ENCODE data around the gene MCRIP2.

Gene MCRIP2

DNA sequence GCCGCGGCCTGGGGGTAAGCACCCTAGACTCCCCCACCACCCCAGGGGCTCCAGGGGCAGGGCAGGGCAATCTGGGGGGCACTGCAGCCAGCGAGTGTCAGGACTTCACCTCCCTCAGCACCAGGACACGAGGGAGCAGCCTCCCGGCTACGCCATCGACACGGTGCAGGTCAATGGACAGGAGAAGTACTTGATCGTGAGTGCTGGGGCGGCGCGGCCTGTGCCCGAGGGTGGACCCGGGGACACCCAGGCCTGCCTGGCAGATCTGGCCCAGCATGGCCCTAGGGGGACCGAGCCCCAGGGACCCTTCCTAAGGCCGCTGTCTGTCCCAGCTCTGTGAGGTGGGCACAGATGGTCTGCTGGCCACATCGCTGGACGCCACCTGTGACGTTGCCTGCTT, 30.7 kb downstream of the MCRIP2 start:
- DNase-seq, result no peak

DNA sequence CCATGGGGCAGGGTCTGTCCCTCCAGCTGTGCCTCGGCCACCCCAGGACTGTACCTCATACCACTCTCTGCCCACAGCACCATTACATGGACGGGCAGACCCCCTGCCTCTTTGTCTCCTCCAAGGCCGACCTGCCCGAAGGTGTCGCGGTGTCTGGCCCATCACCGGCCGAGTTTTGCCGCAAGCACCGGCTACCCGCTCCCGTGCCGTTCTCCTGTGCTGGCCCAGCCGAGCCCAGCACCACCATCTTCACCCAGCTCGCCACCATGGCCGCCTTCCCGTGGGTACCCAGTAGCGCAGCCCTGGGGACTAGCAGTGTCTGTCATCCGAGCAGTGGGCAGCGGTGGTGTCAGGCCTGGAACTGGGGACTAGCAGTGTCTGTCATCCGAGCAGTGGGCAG, 31.2 kb downstream of the MCRIP2 start:
- DNase-seq, result no peak

DNA sequence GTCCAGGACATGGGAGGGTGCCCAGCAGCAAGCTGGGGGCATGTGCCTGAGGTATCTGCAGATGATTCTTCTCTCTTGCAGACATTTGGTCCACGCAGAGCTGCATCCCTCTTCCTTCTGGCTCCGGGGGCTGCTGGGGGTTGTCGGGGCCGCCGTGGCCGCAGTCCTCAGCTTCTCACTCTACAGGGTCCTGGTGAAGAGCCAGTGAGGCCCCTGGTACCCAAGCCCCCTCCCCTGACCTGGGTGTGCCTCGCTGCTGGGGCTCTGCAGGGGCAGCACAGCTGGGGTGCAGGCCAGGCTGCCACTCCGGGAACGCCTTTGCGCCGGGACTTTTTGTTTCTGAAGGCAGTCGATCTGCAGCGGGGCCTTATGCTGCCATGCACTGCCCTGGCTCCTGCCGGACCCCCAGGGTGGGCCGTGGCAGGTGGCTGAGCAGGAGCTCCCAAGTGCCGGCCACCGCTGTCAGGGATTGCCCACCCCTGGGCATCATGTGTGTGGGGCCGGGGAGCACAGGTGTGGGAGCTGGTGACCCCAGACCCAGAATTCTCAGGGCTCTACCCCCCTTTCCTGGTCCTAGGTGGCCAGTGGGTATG, 31.9 kb downstream of the MCRIP2 start:
- no peak for DNase-seq

DNA sequence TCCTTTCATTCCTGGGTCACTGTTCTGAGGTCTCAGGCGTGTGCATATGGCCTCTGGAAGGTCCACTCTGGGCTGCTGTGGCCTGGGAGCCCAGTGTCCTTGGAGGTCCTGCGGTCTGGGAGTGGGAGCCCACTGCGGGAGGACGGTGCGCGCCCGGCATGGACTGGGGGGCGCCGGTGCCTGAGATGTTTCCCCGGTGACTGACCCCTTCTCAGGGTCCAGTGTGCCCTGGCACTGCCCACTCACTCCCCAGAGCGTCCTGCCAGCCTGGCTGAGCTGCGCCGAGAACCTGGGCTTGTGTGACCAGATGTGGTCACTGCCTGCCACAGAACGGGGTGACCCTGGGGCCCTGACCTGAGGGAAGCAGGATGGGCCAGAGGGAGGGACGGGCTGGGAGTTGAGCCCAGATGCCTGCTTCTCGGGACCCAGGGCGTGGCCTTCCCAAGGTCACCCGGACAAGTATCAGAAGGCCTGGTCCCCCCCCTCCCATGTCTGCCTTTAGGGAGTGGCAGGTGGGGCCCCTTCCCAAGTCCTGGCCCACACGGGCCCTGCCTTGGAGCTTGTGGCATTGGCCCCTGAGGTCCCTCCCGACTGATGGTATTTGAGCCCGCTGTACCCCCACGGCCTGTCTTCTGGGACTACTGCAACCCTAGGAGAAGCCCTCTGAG, 32.7 kb downstream of the MCRIP2 start:
- no peak for DNase-seq

DNA sequence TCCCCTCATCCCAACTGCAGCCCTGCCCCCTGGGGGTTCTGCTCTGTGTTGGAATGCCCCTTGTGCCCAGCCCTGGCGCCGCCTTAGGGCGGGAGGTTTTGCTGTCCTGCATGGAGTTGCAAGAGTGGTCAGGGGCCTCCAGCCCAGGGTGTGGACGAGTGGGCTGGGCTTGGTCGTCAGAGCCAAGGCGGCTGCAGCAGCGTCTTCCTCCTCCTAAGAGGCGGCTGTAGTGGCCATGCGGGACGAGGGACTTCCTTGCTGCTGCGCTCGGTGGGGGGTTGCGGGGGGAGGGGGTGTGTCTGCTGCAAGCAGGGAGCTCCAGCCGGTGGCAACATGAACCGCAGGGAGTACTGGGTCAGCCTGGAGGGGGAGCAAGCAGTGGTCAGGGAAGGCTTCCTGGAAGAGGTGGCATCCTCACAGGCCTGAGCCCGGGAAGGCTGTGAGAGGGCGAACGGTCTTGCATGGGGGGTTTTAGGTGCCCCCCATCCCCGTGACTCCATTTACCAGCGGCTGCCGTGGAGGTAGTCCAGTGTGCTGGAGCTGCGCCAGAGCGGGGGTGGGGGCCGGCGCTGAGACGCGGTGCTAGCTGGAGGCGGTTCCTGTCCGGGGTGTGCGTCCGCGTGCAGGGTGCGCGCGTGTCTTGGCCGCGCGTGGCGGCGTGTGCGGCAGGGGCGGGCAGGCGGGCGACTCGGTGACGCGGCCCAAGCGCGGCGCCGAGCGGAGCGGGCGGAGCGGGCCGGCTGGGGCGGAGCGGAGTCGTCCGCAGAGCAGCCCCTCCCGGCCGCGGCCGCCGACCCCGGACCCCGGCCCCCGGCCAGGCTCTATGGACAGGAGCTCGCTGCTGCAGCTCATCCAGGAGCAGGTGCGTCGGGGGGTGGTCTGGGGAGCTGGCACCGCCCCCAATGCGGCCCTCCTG, 33.6 kb downstream of the MCRIP2 start, which contains the start of gene RHBDL1:
TSS of gene RHBDL1 (plus strand) at position 704 of the 916 bp plus-strand sequence. CDS start at position 824, 120 bp downstream.
- peak; percentile 43 for DNase-seq

DNA sequence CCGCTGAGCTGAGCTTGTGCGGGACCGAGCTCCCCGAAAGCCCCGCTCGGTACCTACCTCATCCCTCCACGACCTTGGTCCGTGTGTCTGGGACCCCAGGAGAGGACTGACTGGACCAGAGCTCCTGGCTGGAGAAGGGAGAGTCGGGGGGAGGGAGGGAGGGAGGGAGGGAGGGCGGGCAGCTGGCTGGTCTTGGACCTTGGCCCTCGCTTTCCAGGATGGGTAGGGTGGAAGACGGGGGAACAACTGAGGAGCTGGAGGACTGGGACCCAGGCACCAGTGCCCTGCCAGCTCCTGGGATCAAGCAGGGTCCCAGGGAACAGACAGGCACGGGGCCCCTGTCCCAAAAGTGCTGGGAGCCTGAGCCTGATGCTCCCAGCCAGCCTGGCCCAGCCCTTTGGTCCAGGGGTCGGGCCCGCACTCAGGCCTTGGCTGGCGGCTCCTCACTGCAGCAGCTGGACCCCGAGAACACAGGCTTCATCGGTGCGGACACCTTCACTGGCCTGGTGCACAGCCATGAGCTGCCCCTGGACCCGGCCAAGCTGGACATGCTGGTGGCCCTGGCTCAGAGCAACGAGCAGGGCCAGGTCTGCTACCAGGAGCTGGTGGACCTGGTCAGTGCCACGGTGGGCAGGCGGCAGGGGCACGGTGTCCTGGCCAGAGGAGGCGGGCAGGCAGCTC, 34.4 kb downstream of the MCRIP2 start:
- no peak for DNase-seq

DNA sequence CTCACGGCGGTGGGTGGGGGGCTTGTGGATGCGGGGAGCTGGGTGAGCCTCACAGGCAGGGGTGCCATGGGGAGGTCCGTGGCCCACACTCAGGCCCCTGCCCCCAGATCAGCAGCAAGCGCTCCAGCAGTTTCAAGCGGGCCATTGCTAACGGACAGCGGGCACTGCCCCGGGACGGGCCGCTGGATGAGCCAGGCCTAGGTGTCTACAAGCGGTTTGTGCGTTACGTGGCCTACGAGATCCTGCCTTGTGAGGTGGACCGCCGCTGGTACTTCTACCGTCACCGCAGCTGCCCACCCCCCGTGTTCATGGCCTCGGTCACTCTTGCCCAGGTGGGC, 34.9 kb downstream of the MCRIP2 start:
- DNase-seq, result no peak

DNA sequence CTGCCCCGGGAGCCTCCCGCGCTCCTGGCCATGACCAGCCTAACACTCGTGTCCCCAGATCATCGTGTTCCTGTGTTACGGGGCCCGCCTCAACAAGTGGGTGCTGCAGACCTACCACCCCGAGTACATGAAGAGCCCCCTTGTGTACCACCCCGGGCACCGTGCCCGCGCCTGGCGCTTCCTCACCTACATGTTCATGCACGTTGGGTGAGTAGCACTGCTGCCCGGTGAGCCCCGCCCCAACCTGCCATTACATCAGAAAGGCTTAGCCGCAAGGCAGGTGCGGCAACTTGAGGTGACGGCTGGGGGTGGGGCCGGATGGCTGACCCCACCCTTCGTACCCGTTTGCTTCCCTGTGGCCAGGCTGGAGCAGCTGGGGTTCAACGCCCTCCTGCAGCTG, 35.3 kb downstream of the MCRIP2 start:
- no peak for DNase-seq

DNA sequence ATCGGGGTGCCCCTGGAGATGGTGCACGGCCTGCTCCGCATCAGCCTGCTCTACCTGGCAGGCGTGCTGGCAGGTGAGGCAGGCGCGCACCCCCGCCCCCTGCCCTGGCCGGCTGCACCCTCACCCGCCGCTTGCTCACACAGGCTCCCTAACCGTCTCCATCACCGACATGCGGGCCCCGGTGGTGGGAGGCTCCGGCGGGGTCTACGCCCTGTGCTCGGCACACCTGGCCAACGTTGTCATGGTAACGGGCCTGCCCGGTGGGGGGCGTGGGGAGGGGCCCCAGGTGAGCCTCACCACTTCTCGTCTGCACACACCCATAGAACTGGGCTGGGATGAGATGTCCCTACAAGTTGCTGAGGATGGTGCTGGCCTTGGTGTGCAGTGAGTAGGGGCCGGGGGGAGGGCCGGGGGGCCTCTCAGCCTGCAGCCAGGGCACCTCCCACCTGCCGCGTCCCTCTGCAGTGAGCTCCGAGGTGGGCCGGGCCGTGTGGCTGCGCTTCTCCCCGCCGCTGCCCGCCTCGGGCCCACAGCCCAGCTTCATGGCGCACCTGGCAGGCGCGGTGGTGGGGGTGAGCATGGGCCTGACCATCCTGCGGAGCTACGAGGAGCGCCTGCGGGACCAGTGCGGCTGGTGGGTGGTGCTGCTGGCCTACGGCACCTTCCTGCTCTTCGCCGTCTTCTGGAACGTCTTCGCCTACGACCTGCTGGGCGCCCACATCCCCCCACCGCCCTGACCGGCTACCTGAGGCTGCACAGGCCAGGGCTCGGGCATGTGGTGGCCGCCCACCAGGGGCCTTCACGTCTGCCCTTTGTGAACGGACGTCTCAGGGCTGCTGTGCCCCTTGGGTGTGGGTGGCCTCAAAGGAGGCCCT, 35.9 kb downstream of the MCRIP2 start:
- DNase-seq, result no peak

DNA sequence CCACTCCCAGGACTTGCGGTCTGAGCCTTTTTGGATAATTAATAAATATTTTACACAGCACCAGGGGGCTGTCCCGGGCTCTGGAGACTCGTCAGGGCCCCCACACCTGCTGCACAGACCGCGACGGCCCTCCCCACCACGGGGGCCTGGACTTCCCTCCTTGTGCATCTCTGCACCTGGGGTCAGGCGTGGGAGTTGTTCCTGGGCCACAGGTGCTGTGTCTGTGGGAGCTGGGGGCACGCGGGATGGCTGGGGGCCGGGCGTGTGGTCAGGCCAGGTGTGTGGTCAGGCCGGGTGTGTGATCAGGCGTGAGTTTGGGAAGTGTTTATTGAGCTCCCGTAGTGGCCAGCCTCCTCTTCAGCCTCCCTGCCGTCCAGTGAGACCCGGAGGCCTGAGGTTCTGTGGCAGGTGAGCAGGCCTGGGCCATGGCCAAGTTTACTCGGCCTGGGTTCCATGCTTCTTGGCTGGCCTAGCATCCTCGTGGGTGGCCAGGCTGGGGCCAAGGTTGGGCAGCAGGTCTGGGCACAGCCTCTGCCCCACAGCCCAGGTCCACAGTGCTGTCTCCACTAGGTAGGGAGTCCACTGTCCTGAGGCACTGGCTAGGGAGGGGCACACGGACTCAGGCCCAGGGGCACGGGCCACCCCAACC, 36.7 kb downstream of the MCRIP2 start:
- DNase-seq, result no peak

DNA sequence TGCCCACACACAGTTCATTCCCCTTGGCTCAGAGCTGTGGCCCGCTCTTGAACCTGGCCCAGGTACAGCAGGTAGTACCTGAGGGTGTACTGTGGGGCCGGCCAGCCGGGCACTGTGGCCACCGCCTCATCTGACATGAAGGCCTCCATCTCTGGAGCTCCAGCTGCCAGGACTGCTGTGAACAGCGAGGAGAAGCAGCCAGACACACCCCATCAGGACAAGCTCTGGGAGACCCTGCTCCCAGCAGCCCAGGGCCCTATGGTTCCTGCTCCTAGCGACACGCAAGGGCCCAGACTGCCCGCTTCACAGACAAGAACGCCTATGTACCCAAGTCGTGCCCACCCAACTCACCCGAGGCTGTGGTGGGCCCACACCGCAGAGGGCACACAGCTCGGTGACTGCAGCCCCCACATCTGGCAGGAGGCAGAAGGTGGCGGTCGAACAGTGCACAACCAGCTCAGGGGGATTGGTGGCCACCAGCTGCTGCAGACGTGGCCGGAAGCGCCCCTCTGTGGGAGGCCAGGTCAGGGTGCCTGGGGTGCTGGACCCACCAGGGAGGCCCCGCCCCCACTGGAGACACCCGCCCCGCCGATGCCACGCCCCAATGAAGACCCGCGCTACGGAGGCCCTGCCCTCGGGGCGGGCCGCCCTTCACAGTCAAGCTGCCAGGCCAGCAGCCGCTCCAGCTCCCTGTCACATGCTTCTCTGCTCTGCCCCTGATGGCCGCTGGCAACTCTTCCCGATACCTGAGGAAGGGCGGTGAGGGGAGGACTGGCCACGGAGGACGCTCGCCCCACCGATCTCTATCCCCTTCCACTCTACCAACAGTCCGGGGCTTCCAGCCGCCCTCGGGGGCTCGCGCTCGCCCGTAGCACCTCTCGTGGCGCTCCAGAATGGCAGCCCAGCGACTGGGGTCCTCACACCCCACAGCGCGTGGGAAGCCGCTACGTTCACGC, 37.5 kb downstream of the MCRIP2 start:
- DNase-seq, result peak; percentile 61

DNA sequence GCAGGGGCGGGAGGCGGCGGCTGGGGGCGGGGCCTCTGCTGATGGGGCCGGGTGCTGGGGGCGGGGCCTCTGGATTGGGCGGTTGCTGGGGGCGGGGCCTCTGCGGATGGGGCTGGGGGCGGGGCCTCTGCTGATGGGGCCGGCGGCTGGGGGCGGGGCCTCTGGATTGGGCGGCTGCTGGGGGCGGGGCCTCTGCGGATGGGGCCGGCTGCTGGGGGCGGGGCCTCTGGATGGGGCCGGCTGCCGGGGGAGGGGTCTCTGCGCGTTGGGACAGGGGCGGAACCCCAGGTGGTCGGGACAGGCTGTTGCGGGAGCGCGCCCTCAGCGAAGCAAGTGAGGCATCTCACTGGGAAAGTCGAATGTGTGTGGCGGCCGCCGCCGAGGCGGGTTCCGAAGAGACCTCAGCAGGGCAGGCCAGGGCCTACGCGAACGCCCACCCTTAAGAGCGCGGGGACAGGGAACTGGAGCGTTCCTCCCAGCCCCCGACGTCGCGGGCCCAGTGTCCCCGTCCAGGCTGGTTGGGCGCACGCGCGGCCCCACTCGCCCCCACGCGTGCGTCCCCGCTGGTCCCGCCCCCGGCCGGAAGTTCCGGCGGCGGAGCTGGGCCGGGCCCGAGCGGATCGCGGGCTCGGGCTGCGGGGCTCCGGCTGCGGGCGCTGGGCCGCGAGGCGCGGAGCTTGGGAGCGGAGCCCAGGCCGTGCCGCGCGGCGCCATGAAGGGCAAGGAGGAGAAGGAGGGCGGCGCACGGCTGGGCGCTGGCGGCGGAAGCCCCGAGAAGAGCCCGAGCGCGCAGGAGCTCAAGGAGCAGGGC, 38.4 kb downstream of the MCRIP2 start, which contains the start of gene STUB1:
TSS of gene STUB1 (plus strand) at position 597 of the 811 bp plus-strand sequence. CDS start at position 713, 116 bp downstream.
- DNase-seq, result peak; percentile 85

DNA sequence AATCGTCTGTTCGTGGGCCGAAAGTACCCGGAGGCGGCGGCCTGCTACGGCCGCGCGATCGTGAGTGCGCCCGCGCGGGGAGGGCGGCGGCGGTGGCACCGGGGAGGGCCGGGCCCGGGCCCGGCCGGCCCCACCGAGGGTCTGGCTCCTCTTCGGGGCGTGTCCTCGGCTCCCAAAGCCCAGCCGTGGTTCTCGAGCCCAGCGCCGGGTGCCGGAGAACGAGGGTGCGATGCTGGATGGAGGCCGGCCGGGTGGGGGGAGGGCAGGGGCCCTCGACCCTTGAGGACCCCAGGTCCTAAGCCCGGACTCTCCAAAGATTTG, 39.0 kb downstream of the MCRIP2 start:
- no peak for DNase-seq

DNA sequence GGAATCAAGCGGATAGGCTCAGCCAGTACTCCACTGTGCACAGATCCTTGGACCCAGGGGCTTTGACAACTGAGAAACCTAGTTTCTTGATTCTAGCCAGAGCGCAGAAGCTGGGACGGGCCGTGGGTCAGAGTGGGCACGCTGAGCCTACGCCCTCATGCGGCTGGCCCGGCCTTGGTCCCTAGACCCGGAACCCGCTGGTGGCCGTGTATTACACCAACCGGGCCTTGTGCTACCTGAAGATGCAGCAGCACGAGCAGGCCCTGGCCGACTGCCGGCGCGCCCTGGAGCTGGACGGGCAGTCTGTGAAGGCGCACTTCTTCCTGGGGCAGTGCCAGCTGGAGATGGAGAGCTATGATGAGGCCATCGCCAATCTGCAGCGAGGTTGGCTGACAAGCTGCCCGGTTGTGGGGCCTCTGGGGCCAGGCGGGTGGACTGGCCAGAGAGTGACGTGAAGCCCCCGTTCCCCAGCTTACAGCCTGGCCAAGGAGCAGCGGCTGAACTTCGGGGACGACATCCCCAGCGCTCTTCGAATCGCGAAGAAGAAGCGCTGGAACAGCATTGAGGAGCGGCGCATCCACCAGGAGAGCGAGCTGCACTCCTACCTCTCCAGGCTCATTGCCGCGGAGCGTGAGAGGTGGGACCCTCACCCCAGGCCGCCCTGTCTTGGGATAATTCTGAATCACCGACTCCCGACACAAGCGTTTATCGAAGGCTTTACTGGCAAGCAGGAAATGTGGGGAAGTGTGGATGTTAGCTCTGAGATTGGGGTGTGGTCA, 39.5 kb downstream of the MCRIP2 start:
- peak; percentile 20 for DNase-seq

DNA sequence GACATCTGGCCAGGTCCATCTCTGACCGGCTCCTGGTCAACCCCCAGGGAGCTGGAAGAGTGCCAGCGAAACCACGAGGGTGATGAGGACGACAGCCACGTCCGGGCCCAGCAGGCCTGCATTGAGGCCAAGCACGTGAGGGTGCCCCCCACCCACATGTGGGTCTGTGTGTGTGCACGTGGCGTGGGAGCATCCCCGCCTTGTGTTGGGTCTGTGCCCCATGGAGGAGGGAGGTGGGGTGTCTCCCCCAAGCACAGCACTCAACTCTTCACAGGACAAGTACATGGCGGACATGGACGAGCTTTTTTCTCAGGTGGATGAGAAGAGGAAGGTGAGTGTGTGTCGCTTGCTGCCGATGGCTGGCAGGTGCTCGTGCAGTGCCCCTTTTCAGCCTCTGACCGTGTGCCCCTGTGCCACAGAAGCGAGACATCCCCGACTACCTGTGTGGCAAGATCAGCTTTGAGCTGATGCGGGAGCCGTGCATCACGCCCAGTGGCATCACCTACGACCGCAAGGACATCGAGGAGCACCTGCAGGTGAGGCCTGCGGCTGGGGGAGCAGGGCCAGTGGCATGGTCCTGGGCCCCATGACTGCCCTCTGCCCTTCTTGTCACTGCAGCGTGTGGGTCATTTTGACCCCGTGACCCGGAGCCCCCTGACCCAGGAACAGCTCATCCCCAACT, 40.3 kb downstream of the MCRIP2 start:
- DNase-seq, result no peak

DNA sequence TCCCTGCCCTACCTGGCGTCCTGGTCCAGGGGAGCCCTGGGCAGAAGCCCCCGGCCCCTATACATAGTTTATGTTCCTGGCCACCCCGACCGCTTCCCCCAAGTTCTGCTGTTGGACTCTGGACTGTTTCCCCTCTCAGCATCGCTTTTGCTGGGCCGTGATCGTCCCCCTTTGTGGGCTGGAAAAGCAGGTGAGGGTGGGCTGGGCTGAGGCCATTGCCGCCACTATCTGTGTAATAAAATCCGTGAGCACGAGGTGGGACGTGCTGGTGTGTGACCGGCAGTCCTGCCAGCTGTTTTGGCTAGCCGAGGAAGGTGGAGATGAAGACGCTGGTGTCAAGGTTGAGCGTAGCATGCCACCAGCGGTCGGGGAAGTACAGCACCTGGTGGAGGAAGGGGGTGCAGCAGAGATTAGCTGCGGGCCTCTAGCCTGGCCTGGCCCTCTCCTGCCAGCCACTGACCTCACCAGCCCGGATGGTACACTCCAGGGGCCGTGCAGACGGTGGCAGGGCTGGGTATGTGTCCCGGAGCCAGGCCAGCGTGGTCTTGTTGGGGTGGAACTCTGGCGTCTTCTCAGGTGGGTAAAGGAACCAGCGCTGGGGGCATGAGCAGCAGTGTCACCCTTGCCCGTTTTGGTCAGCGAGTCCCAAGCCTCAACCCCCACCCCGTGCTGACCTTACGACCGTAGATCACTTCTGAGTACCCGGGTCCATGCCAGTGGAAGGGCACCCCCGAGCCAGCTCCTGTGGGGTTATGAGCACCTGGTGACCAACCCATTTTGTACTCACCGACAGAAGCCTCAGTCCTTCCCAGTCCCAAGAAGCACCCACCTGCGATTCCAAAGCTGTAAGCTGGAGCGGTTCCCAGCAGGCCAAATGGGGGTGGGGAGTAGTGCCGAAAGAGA, 41.1 kb downstream of the MCRIP2 start:
- no peak for DNase-seq
